IMR-90 (cell line): ENCODE results near the gene FOXK1. TPM values are rescaled to one million over a fixed set of nuclear protein-coding genes. Genes with fewer than 3 reads are reported as not detected.
A peak's percentile ranks its signal among the peaks of the same experiment; 100 is the strongest.

Experiments used
- ATAC-seq: fragments of 200-7000 bp; cut with Tn5 transposase; 2 replicates; pipeline ENCODE4 v1.9.1; 2020; ENCODE audit warnings: low read depth, mild to moderate bottlenecking, moderate library complexity
- BruUV-seq: library from RNA; stranded (reverse); fragments of 400-500 nt; replicated peaks from 2 replicates; lab custom pipeline; 2021; lab: Mats Ljungman, UMichigan
- CTCF ChIA-PET: fragments of 300-600 bp; formaldehyde crosslinking; extraction: SDS; loops from one replicate; lab custom pipeline; 2021; ENCODE audit warnings: antibody characterized with exemption; lab: Yijun Ruan, JAX
- POLR2A ChIA-PET: fragments of 300-600 bp; sonication (Branson Sonifier 250); formaldehyde crosslinking; loops from one replicate; lab custom pipeline; 2022; ENCODE audit warnings: antibody characterized with exemption; ENCODE audit not compliant: unreplicated experiment; lab: Charles Lee
- DNase-seq: peaks from one replicate; pipeline ENCODE4 v3.0.0; 2013
- H2AFZ ChIP-seq: replicated peaks from 2 replicates; pipeline ENCODE3; 2013; ENCODE audit warnings: low read length, mild to moderate bottlenecking; ENCODE audit not compliant: poor library complexity
- H2AK5ac ChIP-seq: 2 replicates; pipeline ENCODE4 v1.6.1; 2013; ENCODE audit warnings: low read depth, low read length, inconsistent platforms
- H2AK9ac ChIP-seq: replicated peaks from 2 replicates; pipeline ENCODE3; 2013; ENCODE audit warnings: mild to moderate bottlenecking, low read depth, low read length, moderate library complexity; ENCODE audit not compliant: poor library complexity
- H2BK120ac ChIP-seq: 2 replicates; pipeline ENCODE4 v1.6.1; 2013; ENCODE audit warnings: low read depth, low read length, inconsistent platforms
- H2BK15ac ChIP-seq: 3 replicates; pipeline ENCODE4 v1.6.1; 2013; ENCODE audit warnings: low read depth, low read length, inconsistent platforms
- H2BK20ac ChIP-seq: 2 replicates; pipeline ENCODE4 v1.6.1; 2013; ENCODE audit warnings: low read depth, mild to moderate bottlenecking, inconsistent platforms, low read length, moderate library complexity
- H2BK5ac ChIP-seq: 2 replicates; pipeline ENCODE4 v1.6.1; 2013; ENCODE audit warnings: mild to moderate bottlenecking, low read depth, low read length, inconsistent platforms; ENCODE audit not compliant: poor library complexity, severe bottlenecking
- H3K14ac ChIP-seq: replicated peaks from 2 replicates; pipeline ENCODE4 v1.6.1; 2013; ENCODE audit warnings: low read depth, low read length, inconsistent platforms
- H3K18ac ChIP-seq: 2 replicates; pipeline ENCODE4 v1.6.1; 2013; ENCODE audit warnings: low read depth, low read length, control low read depth
- H3K23ac ChIP-seq: 2 replicates; pipeline ENCODE4 v1.6.1; 2013; ENCODE audit warnings: low read depth, low read length, inconsistent platforms
- H3K27ac ChIP-seq: 2 replicates; pipeline ENCODE4 v1.5.1; 2013; ENCODE audit warnings: mild to moderate bottlenecking, control low read depth, low read length; ENCODE audit not compliant: insufficient read depth
- H3K27me3 ChIP-seq: 2 replicates; pipeline ENCODE4 v1.6.1; 2013; ENCODE audit warnings: low read length; ENCODE audit not compliant: control insufficient read depth, insufficient read depth
- H3K36me3 ChIP-seq: 2 replicates; pipeline ENCODE4 v1.6.1; 2013; ENCODE audit warnings: low read length, mixed read lengths; ENCODE audit not compliant: control insufficient read depth, insufficient read depth
- H3K4ac ChIP-seq: 2 replicates; pipeline ENCODE4 v1.6.1; 2013; ENCODE audit warnings: low read depth, low read length, inconsistent platforms
- H3K4me1 ChIP-seq: 2 replicates; pipeline ENCODE4 v1.6.1; 2013; ENCODE audit warnings: low read length, mixed read lengths; ENCODE audit not compliant: control insufficient read depth, insufficient read depth
- H3K4me2 ChIP-seq: 2 replicates; pipeline ENCODE4 v1.6.1; 2013; ENCODE audit warnings: low read depth, mild to moderate bottlenecking, control low read depth, low read length, moderate library complexity
- H3K4me3 ChIP-seq: 2 replicates; pipeline ENCODE4 v1.5.1; 2013; ENCODE audit warnings: low read depth, mild to moderate bottlenecking, control low read depth, low read length, moderate library complexity; ENCODE audit not compliant: insufficient read depth
- H3K56ac ChIP-seq: 2 replicates; pipeline ENCODE4 v1.6.1; 2013; ENCODE audit warnings: low read length, inconsistent platforms; ENCODE audit not compliant: insufficient read depth; ENCODE audit errors: extremely low read depth
- H3K79me1 ChIP-seq, 2 experiments: 2 replicates each; pipeline ENCODE4 v1.6.1; 2013; ENCODE audit warnings: low read length in 2 of 2, inconsistent platforms in 1 of 2, low read depth in 1 of 2
- H3K9ac ChIP-seq: 2 replicates; pipeline ENCODE4 v1.6.1; 2013; ENCODE audit warnings: low read depth, low read length, control low read depth
- H3K9me1 ChIP-seq: 2 replicates; pipeline ENCODE4 v1.6.1; 2013; ENCODE audit warnings: low read length, inconsistent platforms; ENCODE audit not compliant: insufficient read depth
- H3K9me3 ChIP-seq: 2 replicates; pipeline ENCODE4 v1.6.1; 2013; ENCODE audit warnings: low read length; ENCODE audit not compliant: control insufficient read depth, insufficient read depth
- H4K20me1 ChIP-seq: 2 replicates; pipeline ENCODE4 v1.6.1; 2013; ENCODE audit warnings: low read length, inconsistent platforms; ENCODE audit not compliant: insufficient read depth
- H4K5ac ChIP-seq: 2 replicates; pipeline ENCODE4 v1.6.1; 2013; ENCODE audit warnings: mild to moderate bottlenecking, low read depth, low read length, control low read depth
- H4K8ac ChIP-seq, 2 experiments: 2 replicates each; pipeline ENCODE4 v1.6.1; 2013; ENCODE audit warnings: low read depth in 2 of 2, low read length in 2 of 2, control low read depth in 1 of 2, inconsistent platforms in 1 of 2
- H4K91ac ChIP-seq: 2 replicates; pipeline ENCODE4 v1.6.1; 2013; ENCODE audit warnings: low read depth, low read length, inconsistent platforms; ENCODE audit not compliant: insufficient read depth
- BHLHE40 ChIP-seq: fragments of 150-350 bp; IDR thresholded peaks from 2 replicates; pipeline ENCODE4 v1.6.1; 2016; ENCODE audit warnings: mild to moderate bottlenecking, low read depth, low read length
- CEBPB ChIP-seq: IDR thresholded peaks from 2 replicates; pipeline ENCODE4 v1.6.1; 2012; ENCODE audit warnings: low read depth, low read length, improper control_type of control experiment
- CHD1 ChIP-seq: IDR thresholded peaks from 2 replicates; pipeline ENCODE4 v1.6.1; 2012; ENCODE audit warnings: low read depth, low read length, improper control_type of control experiment
- CTCF ChIP-seq: conservative IDR thresholded peaks from 2 replicates; pipeline ENCODE4 v1.5.1; 2012; ENCODE audit warnings: mild to moderate bottlenecking, low read depth, low read length, improper control_type of control experiment
- ELK1 ChIP-seq: fragments of 150-350 bp; IDR thresholded peaks from 2 replicates; pipeline ENCODE4 v1.6.1; 2016; ENCODE audit warnings: low read depth, mild to moderate bottlenecking, low read length, moderate library complexity, borderline replicate concordance
- FOS ChIP-seq: fragments of 150-350 bp; IDR thresholded peaks from 2 replicates; pipeline ENCODE4 v1.6.1; 2016; ENCODE audit warnings: low read depth, low read length
- MAFK ChIP-seq: IDR thresholded peaks from 2 replicates; pipeline ENCODE4 v1.6.1; 2012; ENCODE audit warnings: low read depth, low read length, improper control_type of control experiment
- MAZ ChIP-seq: IDR thresholded peaks from 2 replicates; pipeline ENCODE4 v1.6.1; 2012; ENCODE audit warnings: low read depth, mild to moderate bottlenecking, low read length, improper control_type of control experiment, moderate library complexity, borderline replicate concordance
- MXI1 ChIP-seq: IDR thresholded peaks from 2 replicates; pipeline ENCODE4 v1.6.1; 2012; ENCODE audit warnings: low read depth, mild to moderate bottlenecking, low read length, moderate library complexity, borderline replicate concordance
- NFE2L2 ChIP-seq: fragments of 150-350 bp; IDR thresholded peaks from 2 replicates; pipeline ENCODE4 v1.6.1; 2016; ENCODE audit warnings: low read depth, mild to moderate bottlenecking, low read length
- POLR2A ChIP-seq: IDR thresholded peaks from 2 replicates; pipeline ENCODE4 v1.6.1; 2012; ENCODE audit warnings: mild to moderate bottlenecking, low read depth, low read length
- RAD21 ChIP-seq: IDR thresholded peaks from 2 replicates; pipeline ENCODE4 v1.6.1; 2012; ENCODE audit warnings: low read length, improper control_type of control experiment
- RCOR1 ChIP-seq: IDR thresholded peaks from 2 replicates; pipeline ENCODE4 v1.6.1; 2012; ENCODE audit warnings: mild to moderate bottlenecking, low read length, improper control_type of control experiment; ENCODE audit not compliant: insufficient replicate concordance
- RFX5 ChIP-seq: IDR thresholded peaks from 2 replicates; pipeline ENCODE4 v1.8.0; 2012; ENCODE audit warnings: low read depth, mild to moderate bottlenecking, low read length, moderate library complexity
- SMC3 ChIP-seq: fragments of 150-350 bp; IDR thresholded peaks from 2 replicates; pipeline ENCODE4 v1.6.1; 2016; ENCODE audit warnings: low read depth, mild to moderate bottlenecking, antibody characterized with exemption, low read length, moderate library complexity
- USF2 ChIP-seq: fragments of 150-350 bp; IDR thresholded peaks from 2 replicates; pipeline ENCODE4 v1.6.1; 2017; ENCODE audit warnings: mild to moderate bottlenecking, antibody characterized with exemption, low read length, low read depth
- WGBS, 2 experiments: methylation state at CpG; one replicate each; pipeline versions ENCODE4 v1.1.5 to v1.1.7; 2013; ENCODE audit warnings: missing lambda C conversion rate in 2 of 2; ENCODE audit not compliant: insufficient read length in 1 of 2; ENCODE audit errors: extremely low coverage in 2 of 2; 5-methylcytosine and 5-hydroxymethylcytosine counted together
- dilution Hi-C: fragments of 300-500 bp; cut with HindIII; formaldehyde crosslinking; loops from one replicate; pipeline ENCODE4 v1.14.3; 2018; ENCODE audit warnings: low sequenced_read_pairs; ENCODE audit not compliant: unreplicated experiment
- in situ Hi-C: fragments of 300-500 bp; cut with MboI; formaldehyde crosslinking; loops from 3 replicates; pipeline ENCODE4 v1.14.3; 2019; ENCODE audit warnings: low sequenced_read_pairs, inconsistent platforms, mixed read lengths
- intact Hi-C: fragments of 100-400 bp; cut with micrococcal nuclease; formaldehyde crosslinking; loops from 2 replicates; pipeline ENCODE4 v1.10.0; 2022
- polyA plus RNA-seq, 3 experiments: library from polyadenylated mRNA; depleted of rRNA; stranded (reverse); fragments of >200 nt; gene quantifications; 2 replicates each; pipeline ENCODE4 v1.2.3, GENCODE V29; 2012; ENCODE audit warnings: low replicate concordance in 1 of 3
- total RNA-seq: library from RNA; depleted of rRNA; stranded (reverse); fragments of >200 nt; gene quantifications from 2 replicates; pipeline ENCODE4 v1.2.3, GENCODE V29; 2012

The FOXK1 gene
- total and polyA plus RNA-seq, 2 of the 4 experiments (the other 2 are of a cell fraction) = 4.3 to 8.8 TPM

GRCh38 chr7:4730276-4730675 lies 48.2 kb downstream of the FOXK1 start:
- H3K9ac ChIP-seq = no peak overlapping the region
- H2BK15ac ChIP-seq = no peak overlapping the region
- no peak for TF ChIP-seq ELK1
- TF ChIP-seq FOS = no peak
- TF ChIP-seq MAFK = no peak
- no peak for TF ChIP-seq RCOR1
- TF ChIP-seq SMC3 = no peak
- TF ChIP-seq NFE2L2 = no peak
- no peak for TF ChIP-seq CHD1
- no peak for TF ChIP-seq CEBPB
- no peak for TF ChIP-seq POLR2A
- TF ChIP-seq RFX5 = no peak
- TF ChIP-seq BHLHE40 = no peak
- TF ChIP-seq MXI1 = no peak
- TF ChIP-seq USF2 = no peak
- TF ChIP-seq CTCF = no peak
- no peak for TF ChIP-seq MAZ
- TF ChIP-seq RAD21 = no peak
- H2AK9ac ChIP-seq = no peak overlapping the region
- no TSS peak for BruUV-seq
- H3K4ac ChIP-seq = no peak overlapping the region
- 84% methylated on average over 7 of the region's 19 CpGs; no CpG with 5 or more reads in 1 of the 2 experiments for WGBS, 2 experiments
- H3K14ac ChIP-seq = no peak overlapping the region
- peaks cover 31 to 89% of the 10 kb centered on the region in 2 experiments for H3K79me1 ChIP-seq
- no peak for ATAC-seq
- peaks cover 4% of the 10 kb centered on the region; the same call in 1 of the 2 replicates for H3K4me1 ChIP-seq
- H4K20me1 ChIP-seq = peaks cover 39% of the 10 kb centered on the region
- H3K4me2 ChIP-seq = no peak overlapping the region
- H2AFZ ChIP-seq = peak overlapping the region; percentile 36
- H2BK20ac ChIP-seq = no peak overlapping the region
- in situ Hi-C loops = no loop called here
- H2BK5ac ChIP-seq = no peak overlapping the region
- H3K18ac ChIP-seq = no peak overlapping the region
- H3K9me1 ChIP-seq = peaks cover 22% of the 10 kb centered on the region
- H3K56ac ChIP-seq = no peak overlapping the region
- CTCF ChIA-PET = no interaction called here
- no peak overlapping the region for H4K8ac ChIP-seq
- no peak overlapping the region for H2BK120ac ChIP-seq
- H3K4me3 ChIP-seq = no peak overlapping the region
- POLR2A ChIA-PET = no interaction called here
- no peaks in the 10 kb centered on the region for H3K9me3 ChIP-seq
- no peak overlapping the region for H4K91ac ChIP-seq
- intact Hi-C loops = no loop called here
- dilution Hi-C loops = no loop called here
- H3K23ac ChIP-seq = no peak overlapping the region
- no peak overlapping the region for H2AK5ac ChIP-seq
- no peak overlapping the region for H3K27ac ChIP-seq
- H3K36me3 ChIP-seq = peaks cover 29% of the 10 kb centered on the region
- no peak overlapping the region for H4K5ac ChIP-seq
- no peak for DNase-seq
- no peaks in the 10 kb centered on the region for H3K27me3 ChIP-seq
